ENCODE results near the gene SLC8A1.
"Not testable (repeated sequence)": the region's sequence is repeated elsewhere in the genome, so short reads cannot be mapped to it uniquely, and the experiment has no call there.

The SLC8A1 gene

GRCh38 chr2:40108851-40109250 lies 343.0 kb downstream of the SLC8A1 start:
- no peak for DNase-seq (ENCODE audit: low read depth in 2 of 2)

DNA sequence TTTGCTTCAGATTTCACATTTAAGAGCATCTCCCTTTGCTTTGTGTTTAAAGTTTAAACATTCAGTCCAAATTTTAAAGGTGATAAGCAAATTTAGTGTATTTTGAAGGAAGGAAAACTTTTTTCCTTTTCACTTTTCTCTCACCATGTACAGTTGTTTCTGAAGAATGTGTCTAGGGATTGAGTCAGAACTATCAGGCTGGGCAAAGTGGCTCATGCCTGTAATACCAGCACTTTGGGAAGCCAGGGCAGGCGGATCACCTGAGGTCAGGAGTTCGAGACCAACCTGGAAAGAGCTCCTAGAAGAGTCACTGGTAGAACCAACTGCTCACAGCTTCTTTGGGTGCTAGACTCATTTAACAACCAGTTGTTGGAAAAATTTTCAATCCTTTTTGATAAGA lies 345.8 kb downstream of the SLC8A1 start:
- no peak for DNase-seq (ENCODE audit: low read depth in 2 of 2)

- no peak for DNase-seq (ENCODE audit: low read depth in 2 of 2)
Measured at GRCh38 chr2:40105593-40105992, 346.3 kb downstream of the SLC8A1 start.

DNA sequence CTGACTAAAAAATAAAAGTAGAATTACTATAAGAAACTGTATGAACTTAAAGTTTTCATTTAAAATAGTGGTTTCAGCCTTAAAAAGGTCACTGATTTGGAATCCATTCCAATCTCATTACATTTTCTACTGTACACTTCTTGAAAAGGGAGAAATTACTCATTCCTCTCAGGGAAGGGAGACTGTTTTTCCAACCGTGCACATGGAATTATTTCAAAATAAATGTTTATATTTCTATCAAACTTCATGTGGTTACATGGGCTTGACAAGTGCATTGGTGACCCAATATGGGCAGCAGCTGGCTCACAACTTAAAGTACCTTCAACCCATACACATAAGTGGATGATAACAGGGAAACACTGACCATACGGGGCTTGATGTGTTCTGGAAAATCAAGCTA lies 348.3 kb downstream of the SLC8A1 start:
- DNase-seq (ENCODE audit: low read depth in 2 of 2): no peak

DNA sequence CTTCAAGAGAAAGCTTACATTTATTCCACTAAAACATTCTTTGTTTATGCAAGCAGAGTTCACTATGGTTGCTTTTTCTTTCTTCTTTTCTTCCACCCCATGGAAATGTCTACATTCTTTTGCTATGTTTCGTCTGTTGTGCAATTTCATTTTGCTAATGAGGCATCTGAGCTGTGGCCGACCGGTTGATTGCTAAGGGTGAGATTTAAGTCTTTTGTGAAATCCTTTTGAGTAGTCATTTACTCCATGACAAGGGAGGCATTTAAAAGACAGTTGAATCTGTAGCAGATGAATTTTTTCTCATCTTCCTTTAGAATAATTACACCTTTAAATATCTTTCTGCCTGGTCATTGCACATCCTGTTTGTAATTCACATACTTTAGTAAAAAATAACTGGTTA lies 348.7 kb downstream of the SLC8A1 start:
- DNase-seq (ENCODE audit: low read depth in 2 of 2): no peak

DNA sequence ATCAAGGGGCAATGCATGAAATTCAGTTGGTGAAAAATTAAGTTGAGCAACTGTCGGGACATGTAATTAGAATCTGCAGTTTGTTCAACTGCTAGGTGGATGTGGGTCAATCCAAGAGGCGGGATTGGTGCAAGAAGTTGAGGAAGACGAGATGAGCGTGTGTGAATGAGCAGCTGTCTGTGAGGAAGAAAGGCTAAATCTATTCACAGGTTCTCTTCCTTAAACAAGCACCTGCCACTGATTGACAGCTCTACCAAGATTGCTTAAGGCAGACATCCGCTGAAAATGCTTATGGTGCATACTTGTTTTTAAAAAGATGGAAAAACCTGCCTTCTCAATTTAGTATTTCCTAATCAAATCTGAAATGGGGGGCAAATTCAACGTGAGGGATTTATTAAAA lies 349.4 kb downstream of the SLC8A1 start:
- no peak for DNase-seq (ENCODE audit: low read depth in 2 of 2)

GRCh38 chr2:40101131-40101575 lies 350.7 kb downstream of the SLC8A1 start:
- no peak for DNase-seq (ENCODE audit: low read depth in 2 of 2)

- no peak for DNase-seq (ENCODE audit: low read depth in 2 of 2)
Measured at GRCh38 chr2:40100676-40101075, 351.2 kb downstream of the SLC8A1 start.

- DNase-seq (ENCODE audit: low read depth in 2 of 2): no peak
Measured at GRCh38 chr2:40098786-40099470, 353.0 kb downstream of the SLC8A1 start.

DNA sequence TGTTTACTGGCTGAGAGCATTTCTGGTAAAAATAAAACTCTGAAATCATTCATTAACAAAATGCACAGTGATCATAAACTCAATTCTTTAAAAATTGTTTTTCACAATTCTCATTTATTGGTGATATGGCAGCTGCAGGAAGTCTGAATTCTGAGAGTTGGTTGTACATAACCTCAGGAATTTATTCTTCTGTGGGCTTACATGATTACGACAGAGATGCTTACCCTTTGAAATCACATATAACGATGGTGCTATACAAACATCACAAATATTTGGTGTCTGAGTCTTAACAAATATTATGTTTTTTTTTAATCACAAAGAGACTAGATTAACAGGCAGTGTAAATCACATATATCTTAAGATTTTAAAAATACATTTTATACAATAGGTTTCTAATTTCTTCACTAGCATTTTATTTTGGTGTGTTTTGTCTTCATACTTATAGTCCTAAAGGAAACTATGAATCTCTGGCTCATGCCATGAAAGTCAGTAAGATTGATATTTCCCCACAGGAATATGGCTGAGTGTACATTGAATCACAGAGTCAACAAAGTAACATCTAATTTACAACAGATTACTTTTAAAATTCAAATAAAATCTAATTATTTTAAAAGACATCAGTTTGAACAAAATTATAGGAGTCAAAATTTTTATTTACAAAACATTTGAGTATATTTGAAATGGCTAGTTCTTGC lies 354.1 kb downstream of the SLC8A1 start:
- no peak for DNase-seq (ENCODE audit: low read depth in 2 of 2)

DNA sequence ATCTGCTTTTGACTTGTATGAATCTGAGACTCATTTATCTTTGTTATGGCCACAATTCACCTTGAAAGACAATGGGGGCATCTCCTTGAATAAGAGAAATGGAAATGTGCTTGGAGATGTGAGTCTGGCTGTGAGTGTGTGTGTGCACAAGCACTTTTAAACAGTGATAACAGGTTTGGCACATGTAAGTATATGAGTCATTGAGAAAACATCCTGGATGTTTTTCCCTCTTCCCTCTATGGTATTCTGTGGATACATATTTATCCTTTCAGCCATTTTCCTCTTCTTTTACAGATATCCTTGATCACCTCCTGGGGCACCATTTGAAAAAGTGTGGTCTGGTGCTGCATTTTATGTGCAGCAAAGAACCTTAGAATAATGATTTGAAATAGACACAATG lies 355.5 kb downstream of the SLC8A1 start:
- no peak for DNase-seq (ENCODE audit: low read depth in 2 of 2)

- no peak for DNase-seq (ENCODE audit: low read depth in 2 of 2)
Measured at GRCh38 chr2:40095000-40095399, 356.9 kb downstream of the SLC8A1 start.

GRCh38 chr2:40094451-40094850 lies 357.4 kb downstream of the SLC8A1 start:
- no peak for DNase-seq (ENCODE audit: low read depth in 2 of 2)

GRCh38 chr2:40093021-40093675 lies 358.7 kb downstream of the SLC8A1 start:
- no peak for DNase-seq (ENCODE audit: low read depth in 2 of 2)

- DNase-seq (ENCODE audit: low read depth in 2 of 2): no peak
Measured at GRCh38 chr2:40090044-40090443, 361.8 kb downstream of the SLC8A1 start.

DNA sequence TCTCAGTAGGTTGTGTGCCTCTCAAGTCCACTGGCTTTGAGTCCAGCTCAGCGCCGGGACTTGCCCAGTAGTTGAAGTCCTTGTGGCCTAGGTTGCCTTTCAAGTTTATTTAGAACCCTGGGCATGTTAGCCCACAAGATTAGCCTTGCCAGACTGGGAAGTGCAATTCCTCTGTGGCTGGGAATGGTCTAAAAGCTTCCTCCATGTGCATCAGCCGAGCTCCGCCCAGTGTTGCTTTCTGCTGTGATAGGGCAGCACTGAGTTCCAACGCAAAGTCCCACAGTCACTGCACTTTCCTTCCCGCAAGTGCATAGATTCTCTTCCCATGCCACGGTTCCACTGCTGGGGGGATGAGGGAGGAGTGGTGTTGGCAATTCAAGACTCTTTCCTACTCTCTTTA lies 364.0 kb downstream of the SLC8A1 start:
- DNase-seq (ENCODE audit: low read depth in 2 of 2): no peak

DNA sequence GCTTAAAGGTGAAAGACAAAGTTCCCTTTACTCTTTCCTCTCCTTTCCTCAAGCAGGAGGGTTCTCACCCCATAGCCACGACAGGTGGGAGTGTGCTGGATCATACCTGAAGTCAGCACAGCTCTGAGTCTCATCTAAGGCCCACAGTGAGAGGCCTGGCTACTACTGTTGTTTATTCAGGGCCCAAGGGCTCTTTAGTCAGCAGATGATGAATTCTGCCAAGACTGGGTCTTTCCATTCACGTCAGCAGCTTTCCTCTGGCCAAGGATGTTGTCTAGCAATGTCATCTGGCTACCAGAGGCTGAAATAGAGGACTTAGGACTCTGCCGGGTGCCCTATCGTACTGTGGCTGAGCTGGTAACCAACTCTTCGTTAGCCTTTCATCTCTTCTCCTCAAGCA lies 364.5 kb downstream of the SLC8A1 start:
- DNase-seq (ENCODE audit: low read depth in 2 of 2): no peak

DNA sequence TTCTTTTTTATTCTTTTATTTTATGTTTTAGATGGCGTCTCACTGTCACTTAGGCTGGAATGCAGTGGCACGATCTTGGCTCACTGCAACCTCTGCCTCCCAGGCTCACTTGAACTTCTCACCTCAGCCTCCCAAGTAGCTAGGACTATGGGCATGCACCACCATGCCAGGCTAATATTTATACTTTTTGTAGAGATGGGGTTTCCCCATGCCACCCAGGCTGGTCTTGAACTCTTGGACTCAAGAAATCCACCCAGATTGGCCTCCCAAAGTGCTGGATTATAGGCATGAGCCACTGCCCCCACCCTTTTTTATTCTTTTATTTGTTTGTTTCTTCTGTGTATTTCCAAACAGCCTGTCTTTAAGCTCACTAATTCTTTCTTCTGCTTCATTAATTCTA lies 366.1 kb downstream of the SLC8A1 start:
- DNase-seq (ENCODE audit: low read depth in 2 of 2): no peak

GRCh38 chr2:40073336-40073735 lies 378.6 kb downstream of the SLC8A1 start:
- not testable (repeated sequence) for DNase-seq (ENCODE audit: low read depth in 2 of 2)

GRCh38 chr2:40072442-40073232 lies 379.3 kb downstream of the SLC8A1 start:
- no peak for DNase-seq (ENCODE audit: low read depth in 2 of 2)

- DNase-seq (ENCODE audit: low read depth in 2 of 2): no peak
Measured at GRCh38 chr2:40062381-40062780, 389.5 kb downstream of the SLC8A1 start.

DNA sequence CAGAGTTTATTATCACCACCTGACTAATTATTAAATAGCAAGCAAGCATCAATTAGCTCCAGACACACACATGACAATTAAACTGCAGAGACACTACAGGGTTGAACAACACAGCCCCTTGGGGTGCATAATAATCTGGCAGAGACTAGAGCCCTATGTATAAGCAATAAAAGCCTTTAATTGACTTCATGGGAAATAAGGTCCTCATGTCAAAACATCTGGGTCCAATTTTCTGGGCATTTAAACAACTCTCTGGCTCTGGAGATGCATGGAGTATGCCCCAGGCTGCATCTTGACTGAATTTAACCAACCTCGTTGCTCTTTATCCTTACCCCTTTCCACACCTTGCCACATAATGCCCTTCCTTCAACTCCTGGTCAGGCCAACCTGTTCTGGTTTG lies 402.1 kb downstream of the SLC8A1 start:
- no peak for DNase-seq (ENCODE audit: low read depth in 2 of 2)

Measured in stimulated activated CD4-positive, alpha-beta T cell treated with anti-CD3 and anti-CD28 coated beads, Interleukin-15, amount 100 ng/mL, for 48 hours (primary cell).